ENCODE results near the gene RALGAPA2.

Gene RALGAPA2

DNA sequence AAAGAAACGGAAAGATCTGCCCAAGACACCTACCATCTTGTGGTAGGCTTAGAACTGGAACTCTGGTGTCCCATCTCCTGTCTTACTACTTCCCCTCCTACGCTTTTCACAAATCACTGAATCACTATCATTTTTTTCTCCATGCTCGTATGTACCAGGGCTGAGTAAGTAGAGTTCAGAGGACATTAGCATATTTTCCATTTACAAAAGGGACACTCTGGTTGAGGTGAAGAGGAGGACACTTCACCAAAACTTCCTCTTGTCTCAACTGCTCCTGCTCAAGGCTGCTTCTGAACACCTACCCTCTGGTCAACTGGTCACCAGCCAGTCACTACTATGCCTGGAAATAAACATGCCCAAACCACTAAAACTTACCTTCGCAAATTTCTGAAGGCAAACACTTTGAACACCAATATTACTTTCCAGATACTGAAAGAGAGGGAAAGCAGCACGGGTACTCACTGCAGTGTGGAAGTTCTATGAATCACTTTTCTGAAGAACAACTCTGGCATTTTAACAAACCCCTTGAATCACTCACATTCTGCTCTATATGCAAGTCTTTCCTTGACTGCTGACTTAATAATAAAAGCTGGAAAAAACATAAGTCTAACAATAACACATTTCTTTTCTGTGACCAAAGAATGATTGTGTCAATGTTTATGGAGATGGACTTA, 221.2 kb downstream of the RALGAPA2 start:
- no peak for DNase-seq

GRCh38 chr20:20490673-20491072, 221.8 kb downstream of the RALGAPA2 start:
- DNase-seq: no peak

DNA sequence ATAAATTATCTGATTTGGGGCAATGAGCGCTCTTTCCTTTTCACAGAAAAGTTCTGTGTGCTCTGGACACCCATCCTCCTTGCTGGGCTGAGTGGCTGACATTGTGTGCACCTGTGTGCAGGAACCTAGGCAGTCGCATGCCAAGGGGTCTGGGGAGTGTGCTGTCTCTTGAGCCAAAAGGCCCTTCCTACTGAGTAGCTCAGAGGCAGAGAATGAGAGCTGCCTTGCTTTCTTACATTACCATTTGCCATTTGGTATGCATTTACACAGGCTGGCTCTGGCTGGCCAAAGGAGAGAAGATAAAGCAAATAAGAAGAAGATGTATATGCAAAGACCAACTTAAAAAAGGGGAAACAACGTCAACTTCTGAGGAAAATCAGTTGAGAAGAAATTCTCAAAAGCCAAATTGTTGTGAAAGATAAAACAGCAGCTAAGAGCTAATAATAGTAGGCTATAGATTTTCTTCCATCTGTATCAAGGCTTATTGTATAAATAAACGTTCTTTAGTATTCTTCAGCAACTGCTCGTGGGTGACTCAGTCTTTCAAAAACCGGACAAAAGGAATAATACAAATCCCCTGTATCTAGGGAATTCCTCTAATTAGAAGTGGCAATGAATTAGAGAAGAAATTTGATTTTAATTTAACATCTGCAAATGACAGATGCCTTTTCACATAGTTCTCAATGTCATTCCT, 222.6 kb downstream of the RALGAPA2 start:
- no peak for DNase-seq

DNA sequence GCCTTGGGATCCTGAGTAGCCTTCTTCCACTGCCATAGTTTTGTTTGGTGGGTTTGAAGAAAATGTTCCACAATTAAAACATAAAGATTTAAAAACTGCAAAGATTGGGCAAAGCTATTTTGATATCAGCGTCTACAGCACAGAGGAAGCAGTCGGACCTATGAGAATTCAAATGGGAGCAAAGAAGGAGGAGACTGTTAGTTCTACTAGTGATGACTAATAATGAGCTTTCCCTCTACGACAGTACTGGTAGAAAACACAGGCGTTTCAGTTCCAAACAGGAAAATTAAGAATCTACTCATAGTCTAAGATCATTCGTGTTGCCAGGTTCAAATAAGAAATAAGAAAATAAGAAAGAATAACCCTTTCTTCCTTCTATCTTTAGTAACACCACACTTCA, 223.4 kb downstream of the RALGAPA2 start:
- DNase-seq: no peak

DNA sequence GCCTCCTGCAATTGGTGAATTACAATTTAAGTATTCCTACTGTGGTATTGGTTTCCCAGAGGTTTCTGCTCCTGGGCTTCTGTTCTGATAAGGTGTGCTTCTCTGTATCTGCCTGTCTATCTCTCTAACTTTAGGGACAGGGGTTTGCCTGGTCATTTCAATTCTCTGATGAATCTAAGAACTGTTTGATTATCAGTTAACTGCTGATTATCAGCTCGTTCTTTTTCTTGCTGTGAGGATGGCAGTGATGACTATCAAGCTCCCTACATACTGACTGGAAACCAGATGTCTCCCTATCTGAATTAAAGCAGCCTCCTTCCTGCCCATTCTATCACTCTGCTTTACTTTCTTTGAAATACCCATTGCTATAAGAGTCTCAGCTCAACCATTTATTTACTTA, 224.1 kb downstream of the RALGAPA2 start:
- no peak for DNase-seq

GRCh38 chr20:20487811-20488210, 224.6 kb downstream of the RALGAPA2 start:
- DNase-seq: no peak

- DNase-seq: no peak
Observed at GRCh38 chr20:20483328-20483727, 229.1 kb downstream of the RALGAPA2 start.

GRCh38 chr20:20482453-20482852, 230.0 kb downstream of the RALGAPA2 start:
- DNase-seq: no peak

- DNase-seq: no peak
Observed at GRCh38 chr20:20480689-20481088, 231.8 kb downstream of the RALGAPA2 start.

DNA sequence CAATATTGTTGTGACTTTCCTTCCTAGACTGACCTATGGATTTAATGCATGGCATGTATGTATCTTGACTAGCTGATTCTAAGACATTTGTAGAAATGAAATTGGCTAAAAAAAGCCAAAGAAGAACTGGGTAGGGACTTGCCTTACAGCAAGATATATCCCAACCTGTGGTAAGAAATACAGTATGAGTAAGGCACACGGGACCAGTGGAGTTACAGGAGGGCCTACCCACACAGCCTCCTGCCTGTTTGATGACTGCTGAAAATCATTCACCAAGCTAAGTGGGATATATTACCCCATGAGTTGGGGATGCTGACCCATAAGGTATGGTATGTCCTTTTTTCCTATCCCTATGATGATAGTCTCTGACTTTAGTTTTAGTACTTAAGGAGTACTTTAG, 232.3 kb downstream of the RALGAPA2 start:
- DNase-seq: no peak

DNA sequence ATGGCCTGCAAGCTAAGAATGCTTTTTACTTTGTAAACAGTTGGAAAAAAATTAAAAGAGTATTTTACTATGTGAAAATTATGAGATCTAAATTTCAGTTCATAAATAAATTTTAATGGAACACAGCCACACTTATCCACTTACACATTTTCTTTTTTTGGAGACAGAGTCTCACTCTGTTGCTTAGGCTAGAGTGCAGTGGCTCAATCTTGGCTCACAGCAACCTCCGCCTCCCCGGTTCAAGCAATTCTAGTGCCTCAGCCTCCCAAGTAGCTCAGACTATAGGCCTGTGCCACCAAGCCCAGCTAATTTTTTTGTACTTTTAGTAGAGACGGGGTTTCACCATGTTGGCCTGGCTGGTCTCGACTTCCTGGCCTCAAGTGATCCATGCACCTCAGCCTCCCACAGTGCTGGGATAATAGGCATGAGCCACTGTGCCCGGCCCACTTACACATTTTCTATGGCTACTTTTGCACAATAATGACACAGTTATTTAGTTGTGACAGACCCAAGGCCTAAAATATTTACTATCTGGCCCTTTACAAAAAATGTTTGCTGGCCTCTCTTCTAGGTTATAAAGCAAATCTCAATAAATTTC, 234.9 kb downstream of the RALGAPA2 start:
- DNase-seq: no peak

DNA sequence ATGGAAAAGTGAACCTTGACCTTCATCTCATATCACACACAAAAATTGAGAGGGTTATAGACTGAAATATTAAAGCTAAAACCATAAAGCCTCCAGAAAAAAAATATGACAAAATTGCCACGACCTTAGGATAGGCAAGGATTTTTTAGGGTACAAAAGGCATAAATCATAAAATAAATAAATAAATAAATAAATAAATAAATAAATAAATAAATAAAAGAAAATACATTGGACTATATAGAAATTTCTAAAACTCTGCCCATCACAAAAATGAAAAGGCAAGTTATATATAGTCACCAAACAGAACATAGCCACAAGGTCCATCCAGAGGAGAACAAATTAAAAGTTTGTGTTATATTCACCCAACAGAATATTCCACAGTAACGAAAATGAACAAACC, 235.9 kb downstream of the RALGAPA2 start:
- DNase-seq: no peak

DNA sequence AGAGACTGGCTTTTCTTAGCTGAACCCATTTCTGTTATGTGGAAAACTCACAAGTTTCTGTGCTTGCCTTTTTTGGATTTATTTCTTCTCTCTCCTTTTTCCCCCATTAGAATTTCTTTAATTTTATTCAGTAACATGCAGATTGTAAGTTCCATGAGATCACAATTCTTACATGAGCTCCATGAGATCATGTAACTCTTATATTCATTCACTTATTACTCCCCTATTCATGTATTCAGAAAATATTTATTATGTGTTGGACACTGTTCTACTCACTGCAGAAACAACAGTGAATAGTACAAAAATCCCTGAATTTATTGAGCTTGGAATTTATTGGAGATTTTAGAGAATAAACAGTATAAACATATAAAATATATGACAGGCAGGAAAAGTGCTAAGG, 238.8 kb downstream of the RALGAPA2 start:
- DNase-seq: no peak

DNA sequence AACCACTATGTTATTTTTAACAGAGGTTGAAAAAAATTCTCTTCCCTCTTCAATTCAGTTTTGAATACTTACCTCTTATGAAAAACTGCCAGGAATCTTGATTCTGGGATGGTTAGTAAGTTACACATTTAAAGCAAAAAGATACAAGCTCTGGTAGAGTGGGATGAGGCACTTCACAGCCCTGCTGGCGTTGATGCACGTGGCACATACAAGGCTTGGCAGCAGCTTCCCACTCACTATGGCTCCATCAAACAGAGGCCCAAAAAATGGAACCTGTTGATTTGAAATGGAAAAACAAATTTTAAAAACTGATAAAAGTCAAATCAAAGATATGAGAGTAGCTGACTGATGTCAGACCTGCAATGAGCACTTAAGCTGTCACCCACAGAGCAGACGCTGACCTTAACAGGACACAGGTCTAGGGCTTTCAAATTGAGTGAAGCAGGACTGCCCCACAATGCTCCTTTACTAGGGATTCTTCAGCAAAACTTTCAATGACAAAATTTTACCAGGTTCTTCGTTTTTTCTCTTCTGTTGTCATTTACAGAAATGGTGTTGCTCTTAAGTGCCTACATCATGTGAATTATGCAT, 239.7 kb downstream of the RALGAPA2 start:
- DNase-seq: no peak

DNA sequence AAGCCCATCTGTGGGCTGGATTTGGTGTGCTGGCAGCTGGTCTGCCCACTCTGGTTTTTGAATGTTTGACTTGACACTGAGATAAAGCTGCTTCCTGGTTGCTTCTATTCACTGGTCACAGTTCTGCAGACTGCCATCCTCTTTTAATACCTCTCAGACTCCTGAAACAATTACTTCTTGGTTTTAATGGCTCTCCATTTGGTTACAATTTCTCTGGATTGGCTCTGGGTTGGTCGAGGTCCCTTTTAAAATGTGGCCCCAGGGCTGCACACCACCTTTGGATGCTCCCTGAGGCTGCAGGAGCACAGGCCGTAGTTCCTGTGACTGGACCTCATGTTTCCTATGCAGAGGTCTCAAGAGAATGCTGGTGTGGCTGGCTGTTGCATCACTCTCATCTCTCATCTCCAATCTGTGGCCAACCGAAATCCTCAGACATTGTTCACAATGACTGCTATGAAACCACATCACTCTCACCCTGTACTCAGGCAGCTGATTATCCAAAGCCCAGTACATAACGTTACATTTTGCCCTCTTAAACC, 246.0 kb downstream of the RALGAPA2 start:
- no peak for DNase-seq

GRCh38 chr20:20465252-20465651, 247.2 kb downstream of the RALGAPA2 start:
- DNase-seq: no peak

DNA sequence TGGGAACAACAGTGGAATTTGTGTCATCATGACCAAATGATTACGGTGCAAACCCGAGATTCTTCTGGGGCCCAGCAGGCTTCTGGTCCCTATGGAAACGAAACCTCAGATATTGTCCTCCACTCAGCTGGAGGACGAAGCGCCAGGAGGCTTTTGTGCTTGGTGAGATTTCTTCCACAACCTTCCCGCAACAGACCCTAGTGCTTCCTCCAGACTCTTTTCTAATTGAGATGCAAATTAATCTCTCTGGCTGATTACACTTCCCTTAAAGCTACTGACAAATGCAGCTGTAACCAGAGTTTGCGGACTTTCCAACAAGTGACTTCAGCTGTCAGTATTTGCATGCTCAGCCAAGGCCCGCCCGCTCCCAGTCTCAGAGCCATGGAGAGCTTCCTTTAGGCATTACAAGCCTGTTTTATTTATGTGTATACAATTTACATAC, 248.5 kb downstream of the RALGAPA2 start:
- no peak for DNase-seq

DNA sequence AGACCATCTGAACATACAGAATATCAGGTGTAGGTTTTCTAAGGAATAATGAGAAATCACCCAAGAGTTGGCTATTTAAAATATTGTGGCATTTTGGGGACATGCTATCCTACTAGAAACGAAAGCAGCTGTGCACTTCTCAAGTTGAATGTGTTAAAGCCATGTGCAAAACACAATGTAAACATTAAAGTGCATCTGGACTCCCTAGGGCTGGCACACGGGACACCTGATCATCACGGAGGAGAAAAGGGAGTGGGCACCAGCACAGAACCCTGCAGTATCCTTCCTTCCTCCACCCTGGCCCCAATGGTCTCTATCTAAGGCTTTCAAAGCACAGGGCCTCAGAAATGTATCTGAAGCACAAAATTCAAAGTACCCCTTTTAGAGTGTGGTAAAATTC, 250.3 kb downstream of the RALGAPA2 start:
- DNase-seq: no peak

- DNase-seq: no peak
Observed at GRCh38 chr20:20461551-20461950, 250.9 kb downstream of the RALGAPA2 start.

- DNase-seq: no peak
Observed at GRCh38 chr20:20459726-20460125, 252.7 kb downstream of the RALGAPA2 start.

- DNase-seq: no peak
Observed at GRCh38 chr20:20457392-20458126, 254.9 kb downstream of the RALGAPA2 start.

DNA sequence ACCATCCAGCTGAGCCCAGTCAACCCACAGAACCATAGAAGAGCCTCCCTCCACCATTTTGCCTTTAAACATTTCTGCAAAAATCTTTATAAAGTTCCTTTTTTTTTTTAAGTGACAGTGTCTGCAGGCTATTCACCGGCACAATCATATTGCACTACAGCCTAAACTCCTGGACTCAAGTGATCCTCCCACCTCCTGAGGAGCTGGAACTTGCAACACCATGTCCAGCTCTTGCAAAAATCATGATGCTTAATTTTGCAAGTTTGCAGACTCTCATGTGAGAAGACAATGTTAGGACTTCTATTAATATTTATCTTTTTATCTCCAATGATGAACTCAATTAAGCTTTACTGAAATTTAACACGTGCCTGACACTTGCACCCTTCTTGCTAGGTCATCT, 255.7 kb downstream of the RALGAPA2 start:
- DNase-seq: no peak

DNA sequence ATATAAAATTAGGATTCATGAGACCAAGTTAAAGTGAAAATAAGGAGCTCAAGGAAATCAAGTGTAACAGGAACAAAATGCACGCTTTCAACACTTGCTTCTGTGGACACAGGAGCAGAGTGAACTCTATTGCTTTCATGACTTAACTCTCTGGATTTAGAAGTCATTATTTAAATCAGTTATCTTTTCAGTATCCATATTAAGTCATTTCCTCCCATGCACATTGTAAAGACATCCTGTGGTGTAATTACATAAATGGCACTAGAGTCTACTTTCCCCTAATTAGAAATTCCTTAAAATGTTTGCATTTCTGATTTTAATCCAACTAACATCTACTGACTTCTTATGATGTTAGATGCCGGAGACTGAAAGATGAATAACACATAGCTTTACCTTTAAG, 256.5 kb downstream of the RALGAPA2 start:
- DNase-seq: no peak

All from 8988T (cell line).